Measurements from ENCODE around the gene MYLK.
A peak's percentile ranks its signal among the peaks of the same experiment; 100 is the strongest.

MYLK gene

DNA sequence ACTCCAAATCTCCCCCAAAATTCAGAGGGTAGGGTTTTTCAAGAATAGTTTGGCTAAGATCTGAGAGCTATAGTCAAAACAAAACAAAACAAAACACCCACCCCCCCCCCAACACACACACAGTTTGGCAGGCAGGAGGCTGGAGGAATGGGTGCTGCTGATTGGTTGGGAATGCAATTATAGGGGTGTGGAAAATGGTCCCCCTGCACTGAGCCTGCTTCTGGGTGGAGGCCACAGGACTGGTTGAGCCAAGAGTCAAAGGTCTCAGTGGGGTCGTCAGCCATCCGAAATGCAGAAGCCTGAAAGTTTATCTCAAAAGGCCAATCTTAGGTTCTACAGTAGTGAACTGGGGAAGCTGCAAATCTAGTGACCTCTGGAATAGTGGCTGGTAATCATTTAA, 296.7 kb downstream of the MYLK start:
- no peak for DNase-seq (ENCODE audit: low read depth)

- no peak for DNase-seq (ENCODE audit: low read depth)
Observed at GRCh38 chr3:123586968-123587367, 297.2 kb downstream of the MYLK start.

GRCh38 chr3:123586131-123586530, 298.0 kb downstream of the MYLK start:
- DNase-seq (ENCODE audit: low read depth), result no peak

GRCh38 chr3:123584988-123585937, 298.9 kb downstream of the MYLK start, which contains the start of gene HACD2:
TSS of gene HACD2 (minus strand) at chr3:123585053. CDS start at chr3:123585027, 26 bp downstream.
- DNase-seq (ENCODE audit: low read depth), result peak; percentile 90

DNA sequence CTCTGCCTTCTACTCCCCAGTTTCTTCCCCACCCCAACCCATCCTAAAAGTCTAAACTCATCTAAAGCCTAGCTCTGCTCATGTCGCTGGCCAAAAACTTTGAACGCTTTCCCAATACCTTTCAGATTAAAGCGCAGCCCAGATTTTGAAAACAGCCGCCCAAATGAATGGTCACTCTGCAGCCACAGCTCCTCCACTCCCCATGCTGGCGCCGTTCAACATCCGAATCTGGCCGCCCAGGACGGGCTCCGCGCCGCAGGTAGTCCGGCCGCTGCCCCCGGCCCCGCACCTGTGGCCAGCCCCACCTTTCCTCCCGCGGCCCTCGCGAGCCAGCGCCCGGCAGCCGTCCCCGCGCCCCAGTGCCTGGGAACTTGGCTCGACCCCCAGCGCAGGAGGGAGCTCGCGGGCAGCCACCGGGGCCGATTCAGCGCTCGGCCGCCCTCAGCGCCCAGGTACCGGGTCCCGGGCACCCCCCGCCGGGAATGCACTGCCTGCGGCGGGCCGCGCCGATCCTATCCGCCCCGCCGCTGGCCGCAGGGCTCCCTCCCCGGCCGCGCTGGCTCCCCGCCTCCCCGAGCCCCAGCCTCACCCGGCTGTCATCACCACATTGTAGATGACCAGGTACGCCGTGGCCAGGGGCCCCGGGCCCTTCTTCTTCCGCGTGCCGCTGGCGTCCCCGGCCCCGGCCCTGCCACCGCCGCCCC, 299.7 kb downstream of the MYLK start:
- no peak for DNase-seq (ENCODE audit: low read depth)

- no peak for DNase-seq (ENCODE audit: low read depth)
Observed at GRCh38 chr3:123583561-123583960, 300.6 kb downstream of the MYLK start.

GRCh38 chr3:123582315-123582714, 301.8 kb downstream of the MYLK start:
- DNase-seq (ENCODE audit: low read depth), result no peak

GRCh38 chr3:123576122-123576521, 308.0 kb downstream of the MYLK start:
- DNase-seq (ENCODE audit: low read depth), result no peak

GRCh38 chr3:123571973-123572365, 312.2 kb downstream of the MYLK start:
- DNase-seq (ENCODE audit: low read depth), result no peak

DNA sequence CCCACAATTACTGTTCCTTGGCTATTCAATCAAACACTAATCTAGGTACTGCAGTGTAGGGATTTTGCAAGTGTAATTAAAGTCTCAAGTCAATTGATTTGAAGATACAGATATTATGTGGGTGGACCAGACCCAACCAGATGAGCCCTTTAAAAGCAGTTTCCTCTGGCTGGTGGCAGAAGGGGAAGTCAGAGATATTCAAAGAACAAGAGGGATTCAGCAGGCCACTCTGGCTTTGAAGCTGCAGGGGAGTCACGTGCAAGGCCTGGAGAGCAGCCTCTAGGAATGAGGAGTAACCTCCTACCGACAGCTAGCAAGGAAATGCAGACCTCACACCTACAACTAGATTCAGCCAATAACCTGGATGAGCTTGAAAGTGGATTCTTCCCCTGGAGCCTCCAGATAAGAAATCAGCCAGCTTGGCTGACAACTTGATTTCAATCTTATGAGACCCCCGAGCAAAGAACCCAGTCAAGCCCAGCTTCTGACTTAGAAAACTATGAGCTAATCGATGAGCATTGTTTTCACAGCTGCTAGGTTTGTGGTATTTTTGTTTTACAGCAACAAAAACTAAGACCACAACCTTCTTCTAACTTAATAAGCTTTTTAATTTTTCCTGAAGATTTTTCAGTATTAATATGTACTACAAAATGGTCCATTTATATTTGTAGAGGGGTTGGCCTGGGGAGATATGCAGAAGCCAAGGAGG, 312.7 kb downstream of the MYLK start:
- DNase-seq (ENCODE audit: low read depth), result no peak

DNA sequence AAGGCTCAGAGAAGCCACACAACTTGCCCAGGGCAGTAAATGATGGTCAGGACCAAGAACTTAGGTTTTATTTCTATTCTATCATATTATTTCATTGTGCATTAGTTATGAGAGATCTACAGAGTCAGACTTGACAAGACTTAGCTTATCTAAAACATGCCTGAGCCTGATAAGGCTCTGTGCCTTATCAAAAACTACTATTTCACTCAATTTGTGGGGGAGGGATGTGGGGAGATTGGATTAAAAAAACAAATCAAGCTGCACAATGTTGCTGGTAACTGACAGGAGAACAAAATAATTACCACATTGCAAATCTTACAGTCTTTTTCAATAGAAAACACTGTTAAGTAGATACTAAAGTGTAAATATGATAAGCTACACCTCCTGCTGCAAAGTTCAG, 315.3 kb downstream of the MYLK start:
- no peak for DNase-seq (ENCODE audit: low read depth)

DNA sequence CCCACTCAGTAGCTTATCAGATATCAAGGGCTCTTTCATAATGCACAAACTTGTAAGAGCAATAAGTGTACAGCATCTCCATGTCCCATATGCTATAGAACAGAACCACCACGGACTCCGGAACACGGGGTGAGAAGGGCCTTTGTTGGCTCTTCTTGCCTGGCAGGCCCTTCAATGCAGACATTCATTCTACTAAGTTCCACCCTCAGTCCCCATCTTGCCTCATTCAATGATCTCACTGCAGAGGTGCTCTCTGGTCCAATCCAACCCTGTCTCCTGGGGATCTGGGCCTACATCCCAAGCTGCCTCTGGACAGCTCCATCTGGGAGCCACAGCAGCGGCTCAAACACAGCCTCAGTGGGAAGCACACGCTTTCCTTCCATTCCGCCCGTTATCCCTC, 316.1 kb downstream of the MYLK start:
- no peak for DNase-seq (ENCODE audit: low read depth)

GRCh38 chr3:123564056-123564455, 320.1 kb downstream of the MYLK start:
- DNase-seq (ENCODE audit: low read depth), result no peak

DNA sequence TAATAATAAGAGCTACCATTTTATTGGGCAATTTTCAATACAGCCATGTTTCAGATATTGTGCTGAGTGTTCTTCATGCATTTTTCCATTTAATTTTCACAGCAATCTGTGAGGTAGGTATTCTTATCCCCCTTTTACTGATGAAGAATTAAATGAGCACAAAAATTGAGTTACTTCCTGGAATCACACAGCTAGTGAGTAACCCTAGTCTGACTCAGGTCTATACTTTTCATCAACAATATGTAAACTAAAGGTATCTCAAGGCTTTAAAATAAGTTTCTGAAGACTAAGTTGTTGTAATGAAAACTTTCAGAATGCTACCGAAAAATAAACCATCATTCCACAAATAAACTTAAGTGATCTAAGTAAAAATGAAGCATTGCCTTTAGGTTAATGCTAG, 321.6 kb downstream of the MYLK start:
- DNase-seq (ENCODE audit: low read depth), result no peak

GRCh38 chr3:123561188-123561587, 322.9 kb downstream of the MYLK start:
- DNase-seq (ENCODE audit: low read depth), result no peak
